ENCODE measurements around the gene SH3BP2.

GRCh38 chr4:2799224-2799911 is 6.5 kb downstream of the SH3BP2 start:
- TF ChIP-seq POLR2A (IDR thresholded peaks at IDR 0.05; ENCODE audit: low read depth, low read length) (no peak), POLR2AphosphoS5 (IDR thresholded peaks at IDR 0.05; ENCODE audit: low read depth, low read length) (no peak)
